ES-I3 (cell line): ENCODE results near the gene ASAP2.

Experiments
- H3K36me3 ChIP-seq: 2 replicates; pipeline ENCODE4 v1.6.1; 2013; ENCODE audit warnings: mild to moderate bottlenecking, low read length, control low read depth, moderate library complexity; ENCODE audit not compliant: insufficient read depth
- H3K4me1 ChIP-seq: 2 replicates; pipeline ENCODE4 v1.6.1; 2013; ENCODE audit warnings: mild to moderate bottlenecking, control low read depth, low read length; ENCODE audit not compliant: insufficient read depth
- H3K9ac ChIP-seq: 2 replicates; pipeline ENCODE4 v1.6.1; 2013; ENCODE audit warnings: low read depth, mild to moderate bottlenecking, low read length, moderate library complexity
- H3K9me3 ChIP-seq: 2 replicates; pipeline ENCODE4 v1.6.1; 2013; ENCODE audit warnings: mild to moderate bottlenecking, low read length, moderate library complexity; ENCODE audit not compliant: control insufficient read depth, insufficient read depth

Gene ASAP2

DNA sequence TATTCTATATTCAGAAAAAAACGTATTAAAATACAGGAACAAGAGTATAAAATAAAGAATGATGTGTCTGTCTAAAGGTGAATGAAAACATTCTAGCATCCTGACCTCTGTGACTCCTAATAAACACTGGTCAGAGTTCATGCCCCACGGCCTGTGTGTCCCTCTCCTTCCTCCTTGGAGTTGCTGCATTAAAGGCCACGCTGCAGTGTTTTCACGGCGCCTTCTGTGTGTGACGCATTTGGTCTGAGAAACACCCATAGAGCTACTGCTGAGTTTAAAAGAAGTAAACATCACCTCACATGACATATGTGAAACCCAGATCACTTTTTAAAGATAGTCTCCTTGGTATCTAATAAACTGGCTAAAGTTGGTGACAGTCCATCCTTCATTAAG lies 126.2 kb downstream of the ASAP2 start:
- no peaks in the 10 kb centered on the region; the same call in 1 of the 2 replicates for H3K4me1 ChIP-seq
- no peaks in the 10 kb centered on the region for H3K9me3 ChIP-seq
- no peaks in the 10 kb centered on the region for H3K36me3 ChIP-seq
- H3K9ac ChIP-seq: no peak overlapping the region

- Histone ChIP-seq H3K9me3 (no peaks in the 10 kb centered on the region), H3K9ac (no peak overlapping the region), H3K36me3 (no peaks in the 10 kb centered on the region), H3K4me1 (no peaks in the 10 kb centered on the region; the same call in 1 of the 2 replicates)
Measured at GRCh38 chr2:9333591-9334171, 127.1 kb downstream of the ASAP2 start.

GRCh38 chr2:9334761-9335160 lies 128.1 kb downstream of the ASAP2 start:
- no peaks in the 10 kb centered on the region; the same call in 1 of the 2 replicates for H3K4me1 ChIP-seq
- no peaks in the 10 kb centered on the region for H3K9me3 ChIP-seq
- no peaks in the 10 kb centered on the region for H3K36me3 ChIP-seq
- no peak overlapping the region for H3K9ac ChIP-seq

DNA sequence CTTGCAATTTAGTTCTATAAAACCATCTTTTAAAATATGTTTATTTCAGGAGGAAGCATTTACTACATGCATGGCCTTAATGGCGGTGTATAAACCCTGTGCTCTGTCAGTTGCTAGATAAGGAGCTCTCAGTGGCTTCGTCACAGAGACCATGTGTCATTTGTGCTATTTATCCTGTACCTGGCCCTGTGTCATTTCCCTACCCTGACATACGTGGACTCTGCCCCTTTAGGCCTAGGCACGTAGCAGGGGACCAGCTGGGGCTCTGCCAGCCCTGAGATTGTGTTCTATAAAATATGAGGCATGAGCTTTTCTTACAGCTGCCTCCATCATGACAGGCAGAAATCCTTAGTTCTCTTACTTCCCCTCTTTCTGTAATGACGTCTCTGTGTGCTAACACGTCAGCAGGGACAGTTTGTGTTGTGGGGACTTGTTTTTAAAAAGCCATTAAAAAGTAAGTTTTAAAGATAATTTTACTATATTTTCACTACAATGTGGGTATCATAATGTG lies 128.8 kb downstream of the ASAP2 start:
- no peak overlapping the region for H3K9ac ChIP-seq
- no peaks in the 10 kb centered on the region; the same call in 1 of the 2 replicates for H3K4me1 ChIP-seq
- no peaks in the 10 kb centered on the region for H3K9me3 ChIP-seq
- H3K36me3 ChIP-seq: no peaks in the 10 kb centered on the region

GRCh38 chr2:9336241-9336575 lies 129.6 kb downstream of the ASAP2 start:
- no peaks in the 10 kb centered on the region for H3K9me3 ChIP-seq
- H3K9ac ChIP-seq: no peak overlapping the region
- H3K4me1 ChIP-seq: no peaks in the 10 kb centered on the region; the same call in 1 of the 2 replicates
- H3K36me3 ChIP-seq: no peaks in the 10 kb centered on the region

DNA sequence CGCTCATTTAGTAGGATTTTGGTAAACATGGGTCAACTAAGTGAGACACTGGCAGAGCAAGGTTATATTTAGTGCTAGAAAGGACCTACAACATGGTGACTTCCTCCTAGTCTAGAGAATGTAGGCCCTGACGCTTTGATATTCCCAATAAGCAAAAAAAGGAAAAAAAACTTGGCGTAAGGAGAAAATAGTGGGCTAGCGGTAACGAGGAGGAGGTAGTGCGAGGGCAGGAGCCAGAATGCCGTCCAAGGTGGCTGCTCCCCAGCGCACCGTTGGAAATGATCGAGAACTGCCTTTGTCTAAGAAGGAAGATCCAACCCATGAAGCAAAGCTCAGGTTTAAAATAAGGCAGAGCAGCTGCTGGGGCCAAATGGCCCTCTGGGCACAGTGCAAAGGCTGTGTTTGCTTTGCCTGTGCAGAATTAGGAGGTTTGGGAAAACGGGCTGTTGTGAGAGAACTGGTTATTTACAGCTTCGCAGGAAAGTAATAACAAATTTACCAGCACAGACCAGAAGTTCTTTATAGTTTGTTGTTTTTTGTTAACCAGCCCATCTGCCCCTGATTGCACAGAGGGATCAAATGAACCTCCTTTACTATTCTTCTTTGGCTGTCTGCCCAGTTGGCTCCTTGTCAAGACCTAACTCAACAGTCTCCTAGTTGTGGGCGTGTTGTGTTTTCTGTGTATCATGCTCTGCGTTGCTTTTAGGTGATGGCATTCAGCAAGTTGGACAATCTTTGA lies 130.1 kb downstream of the ASAP2 start:
- H3K36me3 ChIP-seq: no peaks in the 10 kb centered on the region
- H3K4me1 ChIP-seq: no peaks in the 10 kb centered on the region; the same call in 1 of the 2 replicates
- H3K9ac ChIP-seq: no peak overlapping the region
- no peaks in the 10 kb centered on the region for H3K9me3 ChIP-seq

GRCh38 chr2:9337901-9338300 lies 131.3 kb downstream of the ASAP2 start:
- H3K9ac ChIP-seq: no peak overlapping the region
- no peaks in the 10 kb centered on the region for H3K36me3 ChIP-seq
- no peaks in the 10 kb centered on the region for H3K9me3 ChIP-seq
- no peaks in the 10 kb centered on the region for H3K4me1 ChIP-seq

DNA sequence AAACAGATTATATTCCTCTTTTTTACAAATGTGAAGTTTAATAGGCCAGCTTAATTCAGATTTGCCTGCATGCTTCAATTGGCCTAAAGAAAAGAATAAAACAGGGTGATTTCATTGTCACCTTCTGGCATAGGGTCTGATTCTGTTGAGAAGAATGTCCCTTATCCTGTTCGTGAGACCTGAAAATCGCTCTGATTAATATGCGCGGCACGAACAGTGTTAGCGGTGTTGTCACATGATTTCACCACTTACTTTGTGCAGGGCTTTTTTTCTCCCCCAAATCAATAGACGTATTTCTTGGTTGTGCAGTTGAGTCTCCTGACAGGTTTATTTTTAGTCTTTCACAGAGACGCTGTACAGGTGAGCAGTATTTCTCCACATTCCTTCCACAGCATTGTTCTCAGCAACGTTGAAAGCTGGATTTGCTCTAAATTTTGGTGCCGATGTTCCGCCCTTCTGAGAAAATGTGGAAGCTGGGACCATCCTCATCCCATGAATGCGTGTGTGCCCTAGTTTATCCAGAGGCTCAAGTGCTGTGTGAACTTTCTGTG lies 134.8 kb downstream of the ASAP2 start:
- H3K4me1 ChIP-seq: no peaks in the 10 kb centered on the region
- no peaks in the 10 kb centered on the region; the same call in 1 of the 2 replicates for H3K36me3 ChIP-seq
- H3K9ac ChIP-seq: no peak overlapping the region
- H3K9me3 ChIP-seq: no peaks in the 10 kb centered on the region

DNA sequence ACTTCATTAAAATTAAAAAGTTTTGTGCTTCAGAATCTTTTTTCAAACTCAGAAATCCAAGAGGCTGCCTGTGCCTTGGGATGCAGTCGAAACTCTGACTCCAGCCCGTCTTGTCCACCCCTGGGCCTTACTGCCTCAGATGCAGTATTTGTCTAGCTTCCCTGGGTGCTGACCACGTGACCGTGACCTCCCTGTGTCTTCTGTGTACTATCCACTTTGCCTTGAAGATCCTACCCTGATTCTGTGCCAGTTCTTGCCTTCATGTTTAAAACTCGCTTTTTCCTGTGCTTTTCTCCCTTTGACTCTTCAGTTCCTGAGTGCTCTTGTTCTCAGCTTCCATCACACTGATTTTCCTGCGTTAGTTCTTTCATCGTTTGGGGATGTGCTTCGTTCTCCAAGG lies 136.0 kb downstream of the ASAP2 start:
- H3K4me1 ChIP-seq: peaks cover 8% of the 10 kb centered on the region; the same call in 1 of the 2 replicates
- H3K9me3 ChIP-seq: no peaks in the 10 kb centered on the region
- no peaks in the 10 kb centered on the region; the same call in 1 of the 2 replicates for H3K36me3 ChIP-seq
- no peak overlapping the region for H3K9ac ChIP-seq

GRCh38 chr2:9343524-9343923 lies 136.9 kb downstream of the ASAP2 start:
- no peaks in the 10 kb centered on the region for H3K9me3 ChIP-seq
- no peaks in the 10 kb centered on the region; the same call in 1 of the 2 replicates for H3K36me3 ChIP-seq
- no peak overlapping the region for H3K9ac ChIP-seq
- H3K4me1 ChIP-seq: peaks cover 8% of the 10 kb centered on the region; the same call in 1 of the 2 replicates

DNA sequence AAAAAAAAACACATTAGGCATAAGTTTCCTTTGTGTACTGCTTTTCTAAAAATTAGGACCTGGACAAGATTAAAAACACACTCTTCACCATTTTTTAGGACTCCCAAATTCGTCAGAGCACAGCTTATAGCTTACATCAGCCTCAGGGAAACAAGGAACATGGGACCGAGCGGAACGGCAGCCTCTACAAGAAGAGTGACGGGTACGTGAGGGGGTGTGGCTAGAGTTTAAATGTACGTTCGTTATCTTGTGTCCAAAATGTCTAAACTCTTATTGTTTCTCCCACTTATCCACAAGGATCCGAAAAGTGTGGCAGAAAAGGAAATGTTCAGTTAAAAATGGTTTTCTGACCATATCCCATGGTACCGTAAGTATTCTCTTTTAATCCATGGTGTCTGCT lies 137.8 kb downstream of the ASAP2 start:
- H3K36me3 ChIP-seq: no peaks in the 10 kb centered on the region; the same call in 1 of the 2 replicates
- no peaks in the 10 kb centered on the region for H3K9me3 ChIP-seq
- H3K9ac ChIP-seq: no peak overlapping the region
- peaks cover 8% of the 10 kb centered on the region; the same call in 1 of the 2 replicates for H3K4me1 ChIP-seq

GRCh38 chr2:9345343-9345742 lies 138.7 kb downstream of the ASAP2 start:
- Histone ChIP-seq H3K4me1 (peaks cover 8% of the 10 kb centered on the region; the same call in 1 of the 2 replicates), H3K9me3 (no peaks in the 10 kb centered on the region), H3K9ac (no peak overlapping the region), H3K36me3 (no peaks in the 10 kb centered on the region; the same call in 1 of the 2 replicates)

GRCh38 chr2:9345997-9346396 lies 139.4 kb downstream of the ASAP2 start:
- Histone ChIP-seq H3K36me3 (no peaks in the 10 kb centered on the region; the same call in 1 of the 2 replicates), H3K9me3 (no peaks in the 10 kb centered on the region), H3K4me1 (peaks cover 8% of the 10 kb centered on the region; the same call in 1 of the 2 replicates), H3K9ac (no peak overlapping the region)

- no peaks in the 10 kb centered on the region; the same call in 1 of the 2 replicates for H3K36me3 ChIP-seq
- no peak overlapping the region for H3K9ac ChIP-seq
- H3K4me1 ChIP-seq: peaks cover 8% of the 10 kb centered on the region; the same call in 1 of the 2 replicates
- H3K9me3 ChIP-seq: no peaks in the 10 kb centered on the region
Measured at GRCh38 chr2:9346885-9347284, 140.3 kb downstream of the ASAP2 start.
